ENCODE data around the gene POLE2. TPM values are rescaled to one million over a fixed set of nuclear protein-coding genes. Genes with fewer than 3 reads are reported as not detected.
A peak's percentile ranks its signal among the peaks of the same experiment; 100 is the strongest.
"Not testable (repeated sequence)": the region's sequence is repeated elsewhere in the genome, so short reads cannot be mapped to it uniquely, and the experiment has no call there.

POLE2 gene
- total RNA-seq: 10 to 100 TPM in 1 of 2 donors, 1 to 10 TPM in 1; 2.8 to 15.6 TPM
- 1 to 10 TPM; 2.2 to 4.6 TPM for polyA plus RNA-seq
- long read RNA-seq, donor 1: 0 reads
- long read RNA-seq, donor 2: 0 reads
- long read RNA-seq, donor 3, partial matches to known transcripts: 0 of 2 reads
- long read RNA-seq, donor 3, other reads (novel, unspliced or antisense): 0 of 2 reads
- long read RNA-seq, donor 4, partial matches to known transcripts: 0 of 1 reads
- long read RNA-seq, donor 4, other reads (novel, unspliced or antisense): 0 of 1 reads
- long read RNA-seq, donor 5, partial matches to known transcripts: 0 of 3 reads
- long read RNA-seq, donor 5, other reads (novel, unspliced or antisense): 0 of 3 reads

GRCh38 chr14:49687942-49688700, at the start of gene POLE2:
Gene POLE2, minus strand, starts transcription at chr14:49688214. Its CDS starts 11 bp downstream, at chr14:49688203.
- ATAC-seq (ENCODE audit: insufficient read depth, low FRiP score) (peak; percentile 92), DNase-seq (peak; percentile 86 to 88 (median 86))
- no peaks in the 10 kb centered on the region for H3K27me3 ChIP-seq (ENCODE audit: control insufficient read depth in 3 of 3, insufficient read depth in 3 of 3, low read length in 2 of 3)
- TF ChIP-seq CTCF (IDR thresholded peaks at IDR 0.05; ENCODE audit: control extremely low read depth, extremely low read depth): no peak
- H3K9me3 ChIP-seq (ENCODE audit: control insufficient read depth in 4 of 4, insufficient read depth in 3 of 4, low read length in 3 of 4): no peaks in the 10 kb centered on the region
- 4% methylated on average over 67 of the region's 67 CpGs for WGBS, 2 donors
- H3K27ac ChIP-seq (ENCODE audit: low read depth in 1 of 2, low read length in 1 of 2): peak within 1 kb of the TSS; percentile 84
- peaks cover 0 to 16% (median 3%) of the 10 kb centered on the region in 5 donors for H3K4me1 ChIP-seq (ENCODE audit: control insufficient read depth in 5 of 5, insufficient read depth in 5 of 5, low read length in 5 of 5)
- no peaks in the 10 kb centered on the region for H3K36me3 ChIP-seq (ENCODE audit: control insufficient read depth in 4 of 4, insufficient read depth in 4 of 4, low read length in 4 of 4)
- H3K9ac ChIP-seq (ENCODE audit: insufficient read depth in 1 of 2, low read length in 2 of 2): peak within 1 kb of the TSS; percentile 56 to 95
- peak within 1 kb of the TSS; percentile 79 for H3K4me3 ChIP-seq

GRCh38 chr14:49735669-49736068, 47.7 kb upstream of the POLE2 start:
- not testable (repeated sequence) for H3K4me3 ChIP-seq; H3K36me3 ChIP-seq (ENCODE audit: control insufficient read depth in 4 of 4, insufficient read depth in 4 of 4, low read length in 4 of 4); H3K4me1 ChIP-seq (ENCODE audit: control insufficient read depth in 5 of 5, insufficient read depth in 5 of 5, low read length in 5 of 5); H3K9ac ChIP-seq (ENCODE audit: insufficient read depth in 1 of 2, low read length in 2 of 2); ATAC-seq (ENCODE audit: insufficient read depth, low FRiP score); H3K27me3 ChIP-seq (ENCODE audit: control insufficient read depth in 3 of 3, insufficient read depth in 3 of 3, low read length in 2 of 3); H3K27ac ChIP-seq (ENCODE audit: low read depth in 1 of 2, low read length in 1 of 2); H3K9me3 ChIP-seq (ENCODE audit: control insufficient read depth in 4 of 4, insufficient read depth in 3 of 4, low read length in 3 of 4); DNase-seq
- 98 to 99% methylated on average over 4 of the region's 4 CpGs for WGBS, 2 donors

DNA sequence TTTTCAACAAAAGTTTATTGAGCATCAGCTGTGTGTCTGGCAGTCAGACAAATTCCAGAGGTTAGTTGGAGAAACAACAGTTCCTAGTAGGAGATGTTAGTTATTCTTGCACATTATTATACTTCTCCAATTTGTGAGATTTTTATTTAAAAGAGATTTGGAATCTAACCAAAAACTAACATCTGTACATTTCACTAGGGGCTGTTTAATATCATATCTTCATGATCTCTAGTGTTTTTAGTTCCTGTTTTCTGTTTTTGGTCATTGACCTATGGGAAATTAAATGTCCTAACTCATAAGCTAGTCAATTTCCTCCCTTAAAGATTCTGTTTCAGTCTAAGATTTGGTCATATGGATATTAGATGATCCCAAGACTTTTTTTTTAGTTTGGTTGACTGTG, 45.8 kb upstream of the POLE2 start:
- Histone ChIP-seq H3K27me3 (ENCODE audit: control insufficient read depth in 3 of 3, insufficient read depth in 3 of 3, low read length in 2 of 3) (no peaks in the 10 kb centered on the region), H3K36me3 (ENCODE audit: control insufficient read depth in 4 of 4, insufficient read depth in 4 of 4, low read length in 4 of 4) (peaks cover 0 to 10% (median 2%) of the 10 kb centered on the region in 4 donors), H3K9me3 (ENCODE audit: control insufficient read depth in 4 of 4, insufficient read depth in 3 of 4, low read length in 3 of 4) (no peaks in the 10 kb centered on the region)

More for the DNA sequence above, 45.8 kb upstream of the POLE2 start:
- Histone ChIP-seq H3K9ac (ENCODE audit: insufficient read depth in 1 of 2, low read length in 2 of 2) (no peak overlapping the region), H3K27ac (ENCODE audit: low read depth in 1 of 2, low read length in 1 of 2) (no peak overlapping the region), H3K4me1 (ENCODE audit: control insufficient read depth in 5 of 5, insufficient read depth in 5 of 5, low read length in 5 of 5) (no peaks in the 10 kb centered on the region), H3K4me3 (no peak overlapping the region)
- DNase-seq (no peak), ATAC-seq (ENCODE audit: insufficient read depth, low FRiP score) (no peak)
- TF ChIP-seq CTCF (IDR thresholded peaks at IDR 0.05; ENCODE audit: control extremely low read depth, extremely low read depth): no peak

All from lung (tissue), 16 donors.